Osteocyte (in vitro differentiated cells): ENCODE data around the gene CLCNKB. TPM values are rescaled to one million over a fixed set of nuclear protein-coding genes. Genes with fewer than 3 reads are reported as not detected.
"Not testable (repeated sequence)": the region's sequence is repeated elsewhere in the genome, so short reads cannot be mapped to it uniquely, and the experiment has no call there.

Experiments used
- DNase-seq: peaks from one replicate; pipeline ENCODE4 v3.0.0; 2021; ENCODE audit warnings: mixed read lengths; ENCODE audit not compliant: unreplicated experiment; ENCODE audit errors: extremely low spot score
- H3K27ac Mint-ChIP-seq: one replicate; pipeline ENCODE4 v1.8.0; 2021; ENCODE audit warnings: mild to moderate bottlenecking, mixed read lengths; ENCODE audit not compliant: unreplicated experiment
- H3K27me3 Mint-ChIP-seq: one replicate; pipeline ENCODE4 v1.8.0; 2021; ENCODE audit warnings: mixed read lengths; ENCODE audit not compliant: unreplicated experiment
- H3K36me3 Mint-ChIP-seq: one replicate; pipeline ENCODE4 v1.8.0; 2021; ENCODE audit warnings: mixed read lengths; ENCODE audit not compliant: unreplicated experiment
- H3K4me1 Mint-ChIP-seq: one replicate; pipeline ENCODE4 v1.8.0; 2021; ENCODE audit warnings: mixed read lengths; ENCODE audit not compliant: unreplicated experiment
- H3K4me3 Mint-ChIP-seq: one replicate; pipeline ENCODE4 v1.8.0; 2021; ENCODE audit warnings: mild to moderate bottlenecking, moderate library complexity, mixed read lengths; ENCODE audit not compliant: unreplicated experiment
- H3K9me3 Mint-ChIP-seq: one replicate; pipeline ENCODE4 v1.8.0; 2021; ENCODE audit warnings: mixed read lengths; ENCODE audit not compliant: unreplicated experiment
- total RNA-seq: library from RNA; stranded (reverse); gene quantifications from 2 replicates; pipeline ENCODE4 v1.2.1, GENCODE V29; 2021
- TF ChIP-seq, protein P1 (sequence below): fragments of 200-600 bp; sonication (generic); IDR thresholded peaks from 2 replicates; pipeline ENCODE4 v1.5.0; 2021; ENCODE audit warnings: antibody characterized with exemption, mild to moderate bottlenecking, moderate library complexity

Gene CLCNKB
- total RNA-seq, 1 donor from 2014 or later = not detected

DNA sequence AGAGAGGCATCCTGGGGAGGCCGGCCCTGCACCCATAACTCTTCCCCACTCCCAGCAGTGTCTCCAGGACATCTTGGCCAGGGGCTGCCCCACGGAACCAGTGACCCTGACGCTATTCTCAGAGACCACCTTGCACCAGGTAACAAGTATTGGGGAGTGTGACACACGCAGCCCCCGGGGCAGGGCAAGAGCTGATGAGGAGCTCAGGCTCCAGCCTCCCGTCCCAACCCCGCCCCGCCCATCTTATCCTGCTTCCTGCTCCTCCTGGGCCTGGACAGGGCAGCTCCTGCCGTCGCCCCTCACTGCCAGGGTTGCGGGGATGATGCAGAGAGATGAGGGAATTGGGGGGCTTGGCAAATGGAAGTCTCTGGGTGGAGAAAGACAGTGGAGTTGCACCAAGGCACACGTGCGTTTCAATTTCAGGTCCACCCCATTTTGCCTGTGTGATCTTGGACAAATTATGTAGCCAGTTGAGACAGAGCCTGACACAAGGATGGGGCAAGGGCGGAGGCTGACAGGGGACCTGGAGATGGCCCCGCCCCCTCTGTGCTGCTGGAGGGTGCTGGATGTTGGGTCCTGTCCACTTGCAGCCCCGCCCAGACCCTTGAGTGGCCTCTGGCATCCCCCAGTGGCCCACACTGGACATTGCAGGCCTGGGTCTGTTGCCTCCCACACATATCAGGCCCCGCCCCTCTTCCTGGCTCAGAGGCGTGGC, 11.0 kb upstream of the CLCNKB start:
- no peak overlapping the region for H3K4me3 Mint-ChIP-seq
- H3K27me3 Mint-ChIP-seq = peaks cover 5% of the 10 kb centered on the region
- TF ChIP-seq, protein P1, sequence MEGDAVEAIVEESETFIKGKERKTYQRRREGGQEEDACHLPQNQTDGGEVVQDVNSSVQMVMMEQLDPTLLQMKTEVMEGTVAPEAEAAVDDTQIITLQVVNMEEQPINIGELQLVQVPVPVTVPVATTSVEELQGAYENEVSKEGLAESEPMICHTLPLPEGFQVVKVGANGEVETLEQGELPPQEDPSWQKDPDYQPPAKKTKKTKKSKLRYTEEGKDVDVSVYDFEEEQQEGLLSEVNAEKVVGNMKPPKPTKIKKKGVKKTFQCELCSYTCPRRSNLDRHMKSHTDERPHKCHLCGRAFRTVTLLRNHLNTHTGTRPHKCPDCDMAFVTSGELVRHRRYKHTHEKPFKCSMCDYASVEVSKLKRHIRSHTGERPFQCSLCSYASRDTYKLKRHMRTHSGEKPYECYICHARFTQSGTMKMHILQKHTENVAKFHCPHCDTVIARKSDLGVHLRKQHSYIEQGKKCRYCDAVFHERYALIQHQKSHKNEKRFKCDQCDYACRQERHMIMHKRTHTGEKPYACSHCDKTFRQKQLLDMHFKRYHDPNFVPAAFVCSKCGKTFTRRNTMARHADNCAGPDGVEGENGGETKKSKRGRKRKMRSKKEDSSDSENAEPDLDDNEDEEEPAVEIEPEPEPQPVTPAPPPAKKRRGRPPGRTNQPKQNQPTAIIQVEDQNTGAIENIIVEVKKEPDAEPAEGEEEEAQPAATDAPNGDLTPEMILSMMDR = peak; percentile 94
- no peaks in the 10 kb centered on the region for H3K36me3 Mint-ChIP-seq
- H3K9me3 Mint-ChIP-seq = no peaks in the 10 kb centered on the region
- peak; percentile 95 for DNase-seq
- H3K4me1 Mint-ChIP-seq = peaks cover 6% of the 10 kb centered on the region
- H3K27ac Mint-ChIP-seq = no peak overlapping the region

DNA sequence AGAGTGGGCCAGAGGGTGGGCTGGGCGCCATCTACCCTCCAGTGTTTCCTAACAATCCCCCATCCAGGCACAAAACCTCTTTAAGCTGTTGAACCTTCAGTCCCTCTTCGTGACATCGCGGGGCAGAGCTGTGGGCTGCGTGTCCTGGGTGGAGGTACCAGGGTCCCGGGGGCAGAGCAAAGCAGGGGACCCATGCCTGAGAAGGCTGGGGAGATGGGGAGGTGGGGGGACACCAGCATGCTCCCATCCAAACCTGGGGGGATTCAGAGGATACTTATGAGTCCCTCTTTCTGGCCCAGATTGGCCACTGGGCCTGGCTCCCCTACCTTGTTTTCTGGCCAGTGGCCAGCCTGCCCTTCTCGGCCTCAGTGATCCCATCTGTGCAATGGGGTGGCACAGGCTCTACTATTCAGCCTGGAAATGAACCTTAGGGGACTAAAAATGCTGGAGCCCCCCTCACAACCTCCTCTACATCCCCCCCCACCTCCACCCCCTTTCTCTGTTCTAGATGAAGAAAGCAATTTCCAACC, 10.4 kb upstream of the CLCNKB start:
- DNase-seq, H3K36me3 Mint-ChIP-seq, H3K4me3 Mint-ChIP-seq, H3K27ac Mint-ChIP-seq, H3K4me1 Mint-ChIP-seq, H3K9me3 Mint-ChIP-seq, H3K27me3 Mint-ChIP-seq: not testable (repeated sequence)

DNA sequence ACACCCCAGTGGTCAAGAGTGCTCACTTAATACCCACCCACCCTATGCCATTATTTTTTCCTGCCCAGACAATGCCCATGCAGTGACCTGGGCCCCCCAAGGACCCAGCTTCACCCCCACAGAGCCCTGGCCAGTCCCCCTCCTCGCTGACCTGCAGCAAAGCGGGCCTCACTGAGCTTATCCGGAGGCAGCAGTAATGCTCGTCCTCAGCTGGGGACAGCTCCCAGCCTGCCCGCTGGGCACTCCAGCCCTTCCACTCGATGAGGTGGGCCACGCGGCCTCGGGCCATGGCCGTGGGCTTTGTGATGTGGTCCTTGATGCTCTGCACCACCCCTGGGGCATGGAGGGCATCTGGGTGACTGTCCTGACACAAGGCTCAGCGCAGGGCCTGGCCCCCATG, 7.1 kb upstream of the CLCNKB start:
- H3K27ac Mint-ChIP-seq, H3K27me3 Mint-ChIP-seq, H3K9me3 Mint-ChIP-seq, DNase-seq, H3K4me3 Mint-ChIP-seq, H3K4me1 Mint-ChIP-seq, H3K36me3 Mint-ChIP-seq: not testable (repeated sequence)

DNA sequence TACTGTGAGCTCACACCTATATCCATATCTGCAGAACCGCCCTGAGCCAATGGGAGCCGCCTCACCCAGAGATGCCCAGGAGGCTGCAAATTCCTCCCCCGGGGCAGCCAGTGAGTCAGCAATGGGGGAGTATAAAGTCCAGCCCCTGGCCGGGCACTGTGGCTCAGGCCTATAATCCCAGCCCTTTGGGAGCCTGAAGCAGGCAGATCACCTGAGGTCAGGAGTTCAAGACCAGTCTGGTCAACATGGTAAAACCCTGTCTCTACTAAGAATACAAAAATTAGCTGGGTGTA, 5.0 kb upstream of the CLCNKB start:
- H3K27ac Mint-ChIP-seq = no peak overlapping the region
- TF ChIP-seq, protein P1 = no peak
- H3K27me3 Mint-ChIP-seq = peaks cover 6% of the 10 kb centered on the region
- H3K4me3 Mint-ChIP-seq = no peak overlapping the region
- no peak for DNase-seq
- no peaks in the 10 kb centered on the region for H3K4me1 Mint-ChIP-seq
- H3K9me3 Mint-ChIP-seq = no peaks in the 10 kb centered on the region
- no peaks in the 10 kb centered on the region for H3K36me3 Mint-ChIP-seq

DNA sequence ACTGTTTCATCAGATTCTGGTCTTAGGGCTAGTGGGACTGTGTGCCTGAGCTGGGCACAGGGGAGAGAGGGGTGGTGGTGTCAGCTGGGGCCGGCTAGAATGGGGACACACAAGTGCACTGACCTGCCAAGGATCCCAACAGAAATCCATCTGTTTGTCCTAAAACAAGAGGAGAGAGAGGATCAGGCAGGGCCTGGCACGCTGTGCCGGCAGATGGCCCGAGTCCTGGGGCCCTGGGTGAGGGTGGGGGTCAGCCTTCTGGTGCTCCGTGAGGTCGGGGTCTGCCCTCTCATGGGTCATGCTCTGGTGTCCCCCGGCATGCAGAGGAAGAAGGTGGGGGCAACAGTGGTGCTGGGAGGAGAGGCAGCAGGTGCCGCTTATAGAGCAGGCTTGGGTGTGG, 3.7 kb upstream of the CLCNKB start:
- not testable (repeated sequence) for H3K4me3 Mint-ChIP-seq

DNA sequence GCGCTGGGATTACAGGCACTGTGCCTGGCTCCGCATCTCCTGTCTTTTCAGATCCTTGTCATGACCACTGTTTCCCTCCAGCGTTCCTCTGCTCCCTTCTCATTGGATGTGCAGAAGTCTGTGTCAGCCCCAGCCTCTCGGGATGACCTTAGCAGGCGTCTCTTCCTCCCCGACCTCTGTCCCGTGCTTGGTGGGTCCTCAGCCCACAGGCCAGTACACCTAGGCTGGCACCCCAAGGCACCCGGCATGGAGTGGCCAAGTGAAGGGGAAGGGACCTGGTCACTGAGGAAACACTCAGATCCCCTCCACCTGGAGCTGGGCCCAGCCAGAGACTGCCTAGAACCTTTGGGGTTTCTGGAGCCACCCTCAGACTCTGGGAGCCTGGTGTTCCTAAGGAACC, 2.4 kb upstream of the CLCNKB start:
- Mint-ChIP-seq H3K36me3 (no peaks in the 10 kb centered on the region), H3K4me1 (no peaks in the 10 kb centered on the region), H3K27me3 (peaks cover 6% of the 10 kb centered on the region), H3K4me3 (no peak overlapping the region), H3K27ac (no peak overlapping the region), H3K9me3 (no peaks in the 10 kb centered on the region)
- TF ChIP-seq, protein P1 = no peak
- no peak for DNase-seq

More for the DNA sequence above, 3.7 kb upstream of the CLCNKB start:
- H3K27me3 Mint-ChIP-seq, H3K27ac Mint-ChIP-seq, H3K36me3 Mint-ChIP-seq, DNase-seq, H3K9me3 Mint-ChIP-seq, H3K4me1 Mint-ChIP-seq: not testable (repeated sequence)
